ENCODE results near the gene SNX5.
"Not testable (repeated sequence)": the region's sequence is repeated elsewhere in the genome, so short reads cannot be mapped to it uniquely, and the experiment has no call there.

Gene SNX5

GRCh38 chr20:17992224-17992637, 23.6 kb upstream of the SNX5 start:
- no peak for DNase-seq

DNA sequence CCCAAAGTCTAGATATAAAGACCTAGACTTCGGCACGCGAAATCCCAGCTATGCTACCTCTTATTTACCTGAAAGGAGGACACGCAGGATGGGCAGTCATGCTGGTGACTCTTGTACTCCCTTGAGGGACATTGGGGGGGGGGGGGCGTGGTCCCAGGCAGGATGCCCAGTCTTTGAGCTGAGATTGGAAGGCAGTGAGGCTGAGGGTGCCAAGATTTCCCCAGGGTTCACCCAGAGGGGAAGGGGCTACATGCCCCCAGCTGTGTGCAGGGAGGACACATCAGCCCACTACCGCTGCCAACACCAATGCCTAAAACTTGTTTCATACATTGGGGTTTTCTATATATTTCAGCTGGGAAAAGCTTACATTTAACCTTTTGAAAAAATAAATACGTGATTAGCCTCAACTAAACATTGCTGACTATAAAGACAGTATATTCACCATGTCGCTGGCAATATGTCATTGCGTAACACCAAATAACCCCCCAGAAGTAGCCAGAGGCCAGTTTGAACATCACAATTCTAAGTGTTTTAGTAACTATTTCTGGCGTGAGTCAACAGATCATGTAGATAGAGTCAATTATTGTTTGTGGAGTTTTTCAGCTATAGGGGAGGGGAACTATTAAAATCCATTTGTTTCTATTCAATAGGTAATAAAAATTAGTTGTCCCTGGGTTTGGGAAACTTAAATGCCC, 21.8 kb upstream of the SNX5 start:
- DNase-seq = no peak

- DNase-seq = no peak
Observed at GRCh38 chr20:17987988-17988387, 19.4 kb upstream of the SNX5 start.

- DNase-seq = no peak
Observed at GRCh38 chr20:17985388-17986018, 16.9 kb upstream of the SNX5 start.

DNA sequence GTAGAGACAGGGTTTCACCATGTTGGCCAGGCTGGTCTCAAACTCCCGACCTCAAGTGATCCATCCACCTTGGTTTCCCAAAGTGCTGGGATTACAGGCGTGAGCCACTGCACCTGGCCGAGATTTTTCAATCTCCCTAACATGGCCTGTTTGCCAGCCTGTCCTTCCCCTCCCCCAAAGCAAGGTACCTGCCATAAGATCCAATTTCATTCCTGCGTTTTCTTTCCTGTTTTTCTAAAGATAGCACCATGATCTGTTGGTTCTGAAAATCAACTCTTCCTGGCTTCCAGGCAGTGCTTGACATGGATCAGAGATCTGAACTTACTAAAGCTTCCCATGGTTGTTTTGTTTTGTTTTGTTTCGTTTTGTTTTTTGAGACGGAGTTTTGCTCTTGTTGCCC, 7.7 kb upstream of the SNX5 start:
- no peak for DNase-seq

GRCh38 chr20:17972121-17972520, 3.5 kb upstream of the SNX5 start:
- no peak for DNase-seq

DNA sequence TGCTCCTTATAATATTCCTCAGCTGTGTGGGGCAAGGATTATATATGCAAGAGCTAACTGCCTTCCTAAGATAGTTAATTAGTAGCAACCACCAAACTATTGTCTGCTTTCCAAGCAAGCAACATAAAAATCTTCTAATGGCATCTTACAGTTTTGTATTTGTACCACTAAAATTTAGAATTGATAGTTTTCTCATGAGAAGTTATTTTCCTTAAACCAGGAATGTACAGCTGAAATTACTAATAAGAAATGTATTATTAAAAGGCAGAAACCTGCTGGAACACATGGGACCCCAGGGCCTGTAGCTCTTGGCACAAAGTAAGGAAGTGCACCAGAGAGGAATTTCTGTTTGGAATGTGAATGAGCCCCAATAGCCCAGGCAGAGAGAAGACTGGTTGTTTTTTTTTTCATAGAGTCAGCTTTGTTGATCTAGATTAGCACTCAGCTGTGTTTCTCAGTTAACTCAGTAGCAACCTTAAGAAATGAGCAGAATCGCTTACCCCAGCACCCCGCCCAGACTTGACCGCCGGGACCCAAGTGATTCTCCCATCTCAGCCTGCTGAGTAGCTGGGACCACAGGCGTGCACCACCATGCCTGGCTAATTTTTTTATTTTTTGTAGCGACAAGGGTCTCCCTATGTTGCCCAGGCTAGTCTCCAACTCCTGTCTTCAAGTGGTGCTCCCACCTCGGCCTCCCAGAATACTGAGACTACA, 2.9 kb upstream of the SNX5 start:
- peak; percentile 55 for DNase-seq

DNA sequence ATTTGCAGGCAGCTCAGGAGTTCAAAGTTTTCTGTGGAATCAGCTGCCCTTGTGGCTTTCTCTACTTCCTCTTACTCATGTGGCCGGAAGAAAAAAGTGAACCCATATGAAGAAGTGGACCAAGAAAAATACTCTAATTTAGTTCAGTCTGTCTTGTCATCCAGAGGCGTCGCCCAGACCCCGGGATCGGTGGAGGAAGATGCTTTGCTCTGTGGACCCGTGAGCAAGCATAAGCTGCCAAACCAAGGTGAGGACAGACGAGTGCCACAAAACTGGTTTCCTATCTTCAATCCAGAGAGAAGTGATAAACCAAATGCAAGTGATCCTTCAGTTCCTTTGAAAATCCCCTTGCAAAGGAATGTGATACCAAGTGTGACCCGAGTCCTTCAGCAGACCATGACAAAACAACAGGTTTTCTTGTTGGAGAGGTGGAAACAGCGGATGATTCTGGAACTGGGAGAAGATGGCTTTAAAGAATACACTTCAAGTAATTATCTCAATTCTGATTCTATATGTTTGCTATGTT, 1.4 kb upstream of the SNX5 start:
- DNase-seq = peak; percentile 61

DNA sequence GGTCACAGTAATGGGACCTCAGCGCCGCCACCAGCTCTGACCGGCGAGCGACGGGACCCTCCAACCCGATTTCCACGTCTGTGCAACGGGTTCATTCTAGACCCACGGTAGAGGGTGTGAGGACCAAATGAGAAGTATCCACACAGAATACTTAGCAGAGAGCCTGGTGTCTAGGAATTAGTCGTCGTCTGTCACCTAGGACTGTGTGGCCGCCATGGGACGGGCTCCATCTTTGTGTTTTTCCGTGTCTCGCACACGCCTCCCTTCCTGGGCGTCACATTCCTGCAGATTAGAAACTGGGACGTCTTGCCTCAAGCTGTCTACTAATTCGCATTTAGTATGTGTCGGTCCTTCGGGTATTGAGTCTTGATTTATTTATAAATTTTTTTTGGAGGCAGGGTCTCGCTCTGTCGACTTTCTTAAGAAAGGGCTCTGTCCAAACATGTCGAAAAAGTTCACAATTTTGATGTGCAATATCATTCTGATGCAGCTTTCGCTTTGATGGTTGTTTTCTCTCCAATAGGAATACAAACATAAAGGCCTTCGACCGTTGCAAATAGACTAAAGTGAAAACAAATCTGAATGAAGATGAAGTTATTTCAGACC, 787 bp upstream of the SNX5 start:
- DNase-seq = no peak

DNA sequence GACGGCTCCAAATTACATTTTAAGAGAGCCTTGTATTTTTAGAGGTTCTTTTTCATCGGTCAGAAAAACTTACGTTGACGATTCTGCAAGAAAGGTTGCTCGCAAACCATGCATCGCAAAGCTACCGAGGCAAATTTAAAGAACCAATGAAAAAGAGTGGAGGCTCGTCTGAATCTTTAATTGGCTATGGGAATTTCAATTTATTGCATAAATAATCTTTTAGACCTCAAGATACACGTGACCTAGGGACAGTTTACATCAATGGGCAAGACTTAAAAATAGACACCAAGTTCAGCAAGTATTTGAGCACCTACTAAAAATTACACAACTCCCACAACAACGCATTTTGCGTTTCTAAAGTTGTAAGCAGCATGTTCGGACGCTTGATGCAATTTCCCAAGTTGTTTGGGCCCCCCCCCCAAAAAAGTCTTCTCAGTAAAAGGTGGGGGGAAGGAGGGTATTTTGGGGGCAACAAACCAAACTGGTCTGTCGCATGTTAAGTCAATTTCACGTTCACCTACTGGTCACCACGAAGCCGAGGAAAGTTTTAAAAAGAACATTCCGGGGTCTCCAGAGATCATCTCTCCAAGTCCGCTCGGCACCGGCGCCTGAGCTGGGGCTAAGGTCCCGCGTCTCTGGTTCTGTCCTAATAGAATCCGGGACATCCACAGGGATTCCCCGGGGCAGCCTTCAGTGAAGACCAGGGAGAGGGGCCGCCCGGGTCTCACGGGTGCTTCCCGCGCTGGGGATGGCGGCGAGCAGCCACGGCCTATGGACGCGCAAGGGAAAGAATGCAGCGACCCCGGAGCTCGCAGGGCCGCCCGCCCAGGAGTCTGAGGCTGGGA, 851 bp downstream of the SNX5 start:
- no peak for DNase-seq

- no peak for DNase-seq
Observed at GRCh38 chr20:17966432-17967310, 1.9 kb downstream of the SNX5 start.

GRCh38 chr20:17965042-17965697, 3.4 kb downstream of the SNX5 start:
- peak; percentile 53 for DNase-seq

DNA sequence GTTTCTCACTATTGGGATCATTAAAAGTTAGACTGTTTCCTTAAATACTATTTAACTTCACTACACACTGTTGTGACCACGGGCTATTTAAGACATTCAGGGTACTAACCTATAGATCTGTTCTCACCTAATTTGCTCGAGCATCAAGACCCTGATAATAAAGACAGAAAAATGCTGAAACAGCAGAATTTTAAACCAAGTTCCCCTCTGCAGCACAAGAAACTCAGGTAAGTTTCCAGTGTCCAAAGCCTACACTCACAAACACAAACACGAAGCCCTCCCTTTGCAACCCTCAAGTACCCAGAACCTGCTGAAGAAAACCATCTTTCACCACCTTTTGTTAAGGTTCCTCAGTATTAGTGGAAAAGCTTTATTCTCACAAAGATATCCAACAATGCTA, 4.0 kb downstream of the SNX5 start:
- DNase-seq = no peak

DNA sequence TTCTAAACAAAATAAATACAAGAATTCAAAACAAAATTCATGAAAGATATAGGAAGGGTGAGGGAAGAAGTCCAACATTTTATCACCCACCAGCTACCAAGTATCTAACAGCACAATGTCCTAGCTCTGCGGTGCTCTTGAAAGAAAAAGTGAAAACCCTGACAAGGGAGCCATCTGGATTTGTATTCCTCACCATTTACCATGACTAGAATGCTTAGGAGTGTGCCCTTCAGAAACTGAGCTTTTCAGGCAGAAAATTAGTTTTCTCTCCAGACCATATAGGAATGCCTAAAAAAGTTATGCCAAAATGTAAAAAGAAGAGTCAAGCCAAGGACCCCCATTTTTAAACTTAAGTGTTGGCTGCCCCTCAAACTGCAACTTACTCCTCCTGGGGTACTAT, 4.5 kb downstream of the SNX5 start:
- no peak for DNase-seq

GRCh38 chr20:17963114-17963897, 5.3 kb downstream of the SNX5 start:
- peak; percentile 56 for DNase-seq

GRCh38 chr20:17961587-17961940, 7.0 kb downstream of the SNX5 start:
- DNase-seq = no peak

DNA sequence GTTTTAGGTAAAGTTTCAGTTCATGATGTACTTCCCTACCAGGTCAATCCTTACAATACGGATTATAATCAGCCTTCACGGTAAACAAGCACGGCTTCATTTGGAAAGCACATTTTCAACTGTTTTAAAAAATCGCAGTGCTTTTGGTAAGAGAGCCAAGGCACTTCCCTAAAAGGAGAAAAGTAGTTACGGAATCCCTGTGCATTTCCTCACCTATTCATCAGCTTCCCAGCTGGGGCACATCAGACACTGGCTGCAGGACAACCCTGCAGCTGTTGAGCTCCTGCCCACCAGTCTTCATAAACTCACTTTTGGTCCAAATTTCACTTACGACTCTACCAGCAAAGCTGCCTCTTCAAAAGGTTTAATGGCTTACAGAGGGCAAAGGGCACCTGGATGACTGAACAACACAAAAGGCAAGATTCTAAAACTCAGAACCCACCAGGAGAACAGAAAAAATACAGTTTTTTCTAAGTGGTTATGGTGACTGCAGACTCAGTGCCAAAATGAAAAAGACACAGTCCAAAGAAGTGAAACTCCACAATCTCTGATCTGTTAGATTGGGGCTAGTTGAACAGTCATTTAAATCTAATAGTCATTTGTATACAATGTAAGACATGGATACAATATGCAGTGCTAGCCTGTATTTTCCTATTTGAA, 7.5 kb downstream of the SNX5 start:
- peak; percentile 38 for DNase-seq

GRCh38 chr20:17960400-17960885, 8.2 kb downstream of the SNX5 start:
- not testable (repeated sequence) for DNase-seq

- DNase-seq = no peak
Observed at GRCh38 chr20:17959257-17959627, 9.4 kb downstream of the SNX5 start.
